Neural cell (in vitro differentiated cells): ENCODE results near the gene SDK1. TPM values are rescaled to one million over a fixed set of nuclear protein-coding genes. Genes with fewer than 3 reads are reported as not detected.
A peak's percentile ranks its signal among the peaks of the same experiment; 100 is the strongest.

Experiments used
- H2AFZ ChIP-seq: fragments of 200-600, 300-800 bp; sonication (generic), shearing (Covaris generic); 2 replicates; pipeline ENCODE4 v1.6.0; 2014; ENCODE audit warnings: low read depth, mild to moderate bottlenecking, antibody characterized with exemption, low read length, moderate library complexity
- H3F3A ChIP-seq: fragments of 200-600 bp; shearing (Covaris generic); 2 replicates; pipeline ENCODE4 v1.6.1; 2016; ENCODE audit warnings: mild to moderate bottlenecking, moderate library complexity, mixed read lengths, antibody characterized with exemption, low read length; ENCODE audit not compliant: insufficient read depth, poor library complexity, severe bottlenecking
- H3K27ac ChIP-seq: fragments of 200-600, 300-800 bp; sonication (generic), shearing (Covaris generic); 2 replicates; pipeline ENCODE4 v1.5.1; 2014; ENCODE audit warnings: mild to moderate bottlenecking, low read length, moderate library complexity
- H3K27me3 ChIP-seq: fragments of 300-800, 200-600 bp; sonication (generic), shearing (Covaris generic); 2 replicates; pipeline ENCODE4 v1.6.0; 2014; ENCODE audit warnings: mild to moderate bottlenecking, low read depth, low read length, moderate library complexity; ENCODE audit not compliant: insufficient read depth
- H3K36me3 ChIP-seq: fragments of 300-800, 200-600 bp; sonication (generic), shearing (Covaris generic); 2 replicates; pipeline ENCODE4 v1.5.1; 2014; ENCODE audit warnings: mild to moderate bottlenecking, antibody characterized with exemption, low read length, moderate library complexity; ENCODE audit not compliant: insufficient read depth
- H3K4me2 ChIP-seq: fragments of 300-800, 200-600 bp; sonication (generic), shearing (Covaris generic); 2 replicates; pipeline ENCODE4 v1.6.0; 2014; ENCODE audit warnings: mild to moderate bottlenecking, low read length
- H3K4me3 ChIP-seq: fragments of 300-800, 200-600 bp; sonication (generic), shearing (Covaris generic); 2 replicates; pipeline ENCODE4 v1.5.1; 2014; ENCODE audit warnings: mild to moderate bottlenecking, low read length, moderate library complexity
- H3K79me2 ChIP-seq: fragments of 200-600 bp; shearing (Covaris generic); replicated peaks from 2 replicates; pipeline ENCODE4 v1.6.0; 2014; ENCODE audit warnings: mild to moderate bottlenecking, low read length, moderate library complexity; ENCODE audit not compliant: insufficient read depth
- H3K9ac ChIP-seq: fragments of 300-800, 200-600 bp; sonication (generic), shearing (Covaris generic); 2 replicates; pipeline ENCODE4 v1.6.1; 2016; ENCODE audit warnings: mild to moderate bottlenecking, low read length, mixed read lengths
- H3K9me2 ChIP-seq: fragments of 200-600 bp; shearing (Covaris generic); 2 replicates; pipeline ENCODE4 v1.6.1; 2016; ENCODE audit warnings: mild to moderate bottlenecking, low read length, mixed read lengths; ENCODE audit not compliant: insufficient read depth
- H3K9me3 ChIP-seq: fragments of 200-600, 300-800 bp; sonication (generic), shearing (Covaris generic); 2 replicates; pipeline ENCODE4 v1.6.1; 2016; ENCODE audit warnings: mild to moderate bottlenecking, mixed run types, low read length, moderate library complexity, mixed read lengths
- H4K20me1 ChIP-seq: fragments of 200-600 bp; shearing (Covaris generic); 2 replicates; pipeline ENCODE4 v1.6.1; 2016; ENCODE audit warnings: mild to moderate bottlenecking, mixed run types; ENCODE audit not compliant: insufficient read depth
- EP300 ChIP-seq: fragments of 450-650 bp; conservative IDR thresholded peaks from 2 replicates; pipeline ENCODE4 v1.6.1; 2014; ENCODE audit warnings: antibody characterized with exemption, mild to moderate bottlenecking, moderate library complexity; ENCODE audit not compliant: poor library complexity, severe bottlenecking
- EZH2 ChIP-seq: fragments of 200-600, 300-800 bp; shearing (Covaris generic), sonication (generic); IDR thresholded peaks from 2 replicates; pipeline ENCODE4 v1.6.1; 2014; ENCODE audit warnings: antibody characterized with exemption, low read length, borderline replicate concordance, mild to moderate bottlenecking; ENCODE audit not compliant: insufficient read depth, poor library complexity, severe bottlenecking
- MXI1 ChIP-seq: fragments of 450-650 bp; conservative IDR thresholded peaks from 2 replicates; pipeline ENCODE4 v1.6.1; 2014; ENCODE audit warnings: antibody characterized with exemption, mild to moderate bottlenecking; ENCODE audit not compliant: poor library complexity, severe bottlenecking
- POLR2AphosphoS5 ChIP-seq: IDR thresholded peaks from 2 replicates; pipeline ENCODE4 v1.6.1; 2012
- RAD21 ChIP-seq: fragments of 450-650 bp; conservative IDR thresholded peaks from 2 replicates; pipeline ENCODE4 v1.6.1; 2014; ENCODE audit warnings: antibody characterized with exemption, mild to moderate bottlenecking, moderate library complexity
- SMC3 ChIP-seq: fragments of 450-650 bp; conservative IDR thresholded peaks from 2 replicates; pipeline ENCODE4 v1.6.1; 2014; ENCODE audit warnings: antibody characterized with exemption, mild to moderate bottlenecking, moderate library complexity; ENCODE audit not compliant: poor library complexity
- TAF1 ChIP-seq: IDR thresholded peaks from 2 replicates; pipeline ENCODE4 v1.6.1; 2012; ENCODE audit warnings: low read depth
- polyA plus RNA-seq: library from polyadenylated mRNA; depleted of rRNA; stranded (reverse); fragments of >200 nt; gene quantifications from 2 replicates; pipeline ENCODE4 v1.2.3, GENCODE V29; 2014
- TF ChIP-seq, protein P1 (sequence below): IDR thresholded peaks from 2 replicates; pipeline ENCODE4 v1.6.1; 2012; ENCODE audit warnings: borderline replicate concordance
- TF ChIP-seq, protein P2 (sequence below): fragments of 450-650 bp; IDR thresholded peaks from 2 replicates; pipeline ENCODE4 v1.5.1; 2014; ENCODE audit warnings: antibody characterized with exemption, mild to moderate bottlenecking, moderate library complexity; ENCODE audit not compliant: poor library complexity, severe bottlenecking

Gene SDK1
- polyA plus RNA-seq, 1 donor from 2014 or later, result 2.7 TPM

DNA sequence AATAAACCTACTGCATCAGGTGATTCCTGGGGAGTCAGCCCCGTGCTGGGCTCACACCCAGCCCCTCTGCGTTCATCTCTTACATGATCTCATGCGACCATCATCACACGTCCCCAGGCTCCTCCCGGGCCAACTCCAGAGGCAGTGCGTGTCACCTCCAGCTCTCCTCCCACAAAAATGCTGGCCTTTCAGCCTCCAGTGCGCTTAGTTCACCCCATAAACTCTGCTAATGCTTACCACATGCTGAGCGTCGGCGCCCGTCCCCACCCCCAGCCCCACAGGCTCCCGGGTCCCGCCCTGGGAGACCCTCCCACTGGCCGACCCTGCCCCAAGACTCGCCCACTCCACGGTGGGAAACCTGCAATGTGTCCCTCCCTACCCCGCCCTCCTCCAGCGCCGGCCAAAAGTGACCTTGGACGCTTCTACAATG is 816 bp upstream of the SDK1 start:
- no peak for TF ChIP-seq RAD21

DNA sequence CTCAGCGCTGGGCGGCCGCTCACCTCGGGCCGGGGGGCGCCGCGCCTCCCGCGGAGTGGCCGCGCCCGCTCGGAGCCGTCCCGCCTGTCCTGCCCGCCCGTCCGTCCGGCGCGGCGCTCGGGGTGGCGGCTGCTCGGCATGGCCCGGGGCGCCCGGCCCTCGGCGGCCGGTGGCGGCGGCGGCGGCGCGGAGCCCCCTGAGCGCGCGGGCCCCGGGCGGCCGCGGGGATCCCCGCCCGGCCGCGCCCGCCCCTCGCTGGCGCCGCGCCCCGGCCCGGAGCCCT is 338 bp downstream of the SDK1 start:
- Histone ChIP-seq H3K27me3 (no peaks in the 10 kb centered on the region), H3K79me2 (no peaks in the 10 kb centered on the region), H2AFZ (no peak overlapping the region), H3K4me3 (no peak overlapping the region), H3K9me3 (no peaks in the 10 kb centered on the region), H3K9ac (no peak overlapping the region), H3K9me2 (no peaks in the 10 kb centered on the region), H3K4me2 (no peak overlapping the region), H3K36me3 (no peaks in the 10 kb centered on the region), H3K27ac (no peak overlapping the region), H4K20me1 (no peaks in the 10 kb centered on the region), H3F3A (no peaks in the 10 kb centered on the region)
- TF ChIP-seq EP300, result no peak
- TF ChIP-seq, protein P1, sequence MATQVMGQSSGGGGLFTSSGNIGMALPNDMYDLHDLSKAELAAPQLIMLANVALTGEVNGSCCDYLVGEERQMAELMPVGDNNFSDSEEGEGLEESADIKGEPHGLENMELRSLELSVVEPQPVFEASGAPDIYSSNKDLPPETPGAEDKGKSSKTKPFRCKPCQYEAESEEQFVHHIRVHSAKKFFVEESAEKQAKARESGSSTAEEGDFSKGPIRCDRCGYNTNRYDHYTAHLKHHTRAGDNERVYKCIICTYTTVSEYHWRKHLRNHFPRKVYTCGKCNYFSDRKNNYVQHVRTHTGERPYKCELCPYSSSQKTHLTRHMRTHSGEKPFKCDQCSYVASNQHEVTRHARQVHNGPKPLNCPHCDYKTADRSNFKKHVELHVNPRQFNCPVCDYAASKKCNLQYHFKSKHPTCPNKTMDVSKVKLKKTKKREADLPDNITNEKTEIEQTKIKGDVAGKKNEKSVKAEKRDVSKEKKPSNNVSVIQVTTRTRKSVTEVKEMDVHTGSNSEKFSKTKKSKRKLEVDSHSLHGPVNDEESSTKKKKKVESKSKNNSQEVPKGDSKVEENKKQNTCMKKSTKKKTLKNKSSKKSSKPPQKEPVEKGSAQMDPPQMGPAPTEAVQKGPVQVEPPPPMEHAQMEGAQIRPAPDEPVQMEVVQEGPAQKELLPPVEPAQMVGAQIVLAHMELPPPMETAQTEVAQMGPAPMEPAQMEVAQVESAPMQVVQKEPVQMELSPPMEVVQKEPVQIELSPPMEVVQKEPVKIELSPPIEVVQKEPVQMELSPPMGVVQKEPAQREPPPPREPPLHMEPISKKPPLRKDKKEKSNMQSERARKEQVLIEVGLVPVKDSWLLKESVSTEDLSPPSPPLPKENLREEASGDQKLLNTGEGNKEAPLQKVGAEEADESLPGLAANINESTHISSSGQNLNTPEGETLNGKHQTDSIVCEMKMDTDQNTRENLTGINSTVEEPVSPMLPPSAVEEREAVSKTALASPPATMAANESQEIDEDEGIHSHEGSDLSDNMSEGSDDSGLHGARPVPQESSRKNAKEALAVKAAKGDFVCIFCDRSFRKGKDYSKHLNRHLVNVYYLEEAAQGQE, result no peak
- TF ChIP-seq SMC3, result no peak
- TF ChIP-seq POLR2AphosphoS5, result no peak
- no peak for TF ChIP-seq RAD21
- TF ChIP-seq EZH2, result no peak
- TF ChIP-seq TAF1, result no peak
- no peak for TF ChIP-seq MXI1
- TF ChIP-seq, protein P2, sequence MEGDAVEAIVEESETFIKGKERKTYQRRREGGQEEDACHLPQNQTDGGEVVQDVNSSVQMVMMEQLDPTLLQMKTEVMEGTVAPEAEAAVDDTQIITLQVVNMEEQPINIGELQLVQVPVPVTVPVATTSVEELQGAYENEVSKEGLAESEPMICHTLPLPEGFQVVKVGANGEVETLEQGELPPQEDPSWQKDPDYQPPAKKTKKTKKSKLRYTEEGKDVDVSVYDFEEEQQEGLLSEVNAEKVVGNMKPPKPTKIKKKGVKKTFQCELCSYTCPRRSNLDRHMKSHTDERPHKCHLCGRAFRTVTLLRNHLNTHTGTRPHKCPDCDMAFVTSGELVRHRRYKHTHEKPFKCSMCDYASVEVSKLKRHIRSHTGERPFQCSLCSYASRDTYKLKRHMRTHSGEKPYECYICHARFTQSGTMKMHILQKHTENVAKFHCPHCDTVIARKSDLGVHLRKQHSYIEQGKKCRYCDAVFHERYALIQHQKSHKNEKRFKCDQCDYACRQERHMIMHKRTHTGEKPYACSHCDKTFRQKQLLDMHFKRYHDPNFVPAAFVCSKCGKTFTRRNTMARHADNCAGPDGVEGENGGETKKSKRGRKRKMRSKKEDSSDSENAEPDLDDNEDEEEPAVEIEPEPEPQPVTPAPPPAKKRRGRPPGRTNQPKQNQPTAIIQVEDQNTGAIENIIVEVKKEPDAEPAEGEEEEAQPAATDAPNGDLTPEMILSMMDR, result no peak

More for the DNA sequence above, 816 bp upstream of the SDK1 start:
- H3K9ac ChIP-seq, result peak overlapping the region; percentile 54
- H3K79me2 ChIP-seq, result no peaks in the 10 kb centered on the region
- no peaks in the 10 kb centered on the region for H3K9me2 ChIP-seq
- no peaks in the 10 kb centered on the region for H3F3A ChIP-seq
- H3K9me3 ChIP-seq, result no peaks in the 10 kb centered on the region
- H3K36me3 ChIP-seq, result no peaks in the 10 kb centered on the region
- no peak overlapping the region for H3K4me2 ChIP-seq
- no peak overlapping the region for H3K27ac ChIP-seq
- no peaks in the 10 kb centered on the region for H4K20me1 ChIP-seq
- H2AFZ ChIP-seq, result no peak overlapping the region
- H3K27me3 ChIP-seq, result no peaks in the 10 kb centered on the region
- peak overlapping the region; percentile 74 for H3K4me3 ChIP-seq
